NCI-H1105 treated with DMSO at 0.1 percent for 48 hours (cell line): ENCODE data around the gene UTP20.
A peak's percentile ranks its signal among the peaks of the same experiment; 100 is the strongest.

ENCODE experiments used
- DNase-seq: peaks from one replicate; lab custom pipeline; 2025; lab: John Stamatoyannopoulos, UW

Gene UTP20

DNA sequence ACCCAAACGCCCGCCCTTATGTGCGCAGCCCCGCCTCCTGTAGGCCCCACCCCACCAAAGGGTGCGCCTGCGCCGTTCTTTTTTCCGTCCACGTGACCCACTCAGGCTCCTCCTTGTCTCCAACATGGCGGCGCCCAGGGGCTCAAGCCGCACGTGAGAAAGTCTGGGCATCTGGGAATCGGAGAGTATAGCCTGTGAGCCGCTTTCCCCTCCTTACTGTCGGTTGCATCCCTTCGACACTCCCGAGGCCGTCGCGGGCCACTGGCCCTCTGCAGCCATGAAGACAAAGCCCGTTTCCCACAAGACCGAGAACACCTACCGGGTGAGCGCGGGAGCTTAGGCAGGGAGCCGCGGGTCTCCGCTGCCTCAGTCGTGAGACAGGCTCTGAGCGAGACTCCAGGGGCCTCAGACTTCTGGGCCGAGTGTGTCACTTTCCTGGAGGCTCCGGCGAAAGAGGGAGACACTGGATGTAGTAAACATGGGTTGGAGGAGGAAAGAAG, at the start of gene UTP20:
TSS of gene UTP20 (plus strand) at position 100 of the 500 bp plus-strand sequence. CDS start at position 278, 178 bp downstream.
- peak; percentile 90 for DNase-seq

DNA sequence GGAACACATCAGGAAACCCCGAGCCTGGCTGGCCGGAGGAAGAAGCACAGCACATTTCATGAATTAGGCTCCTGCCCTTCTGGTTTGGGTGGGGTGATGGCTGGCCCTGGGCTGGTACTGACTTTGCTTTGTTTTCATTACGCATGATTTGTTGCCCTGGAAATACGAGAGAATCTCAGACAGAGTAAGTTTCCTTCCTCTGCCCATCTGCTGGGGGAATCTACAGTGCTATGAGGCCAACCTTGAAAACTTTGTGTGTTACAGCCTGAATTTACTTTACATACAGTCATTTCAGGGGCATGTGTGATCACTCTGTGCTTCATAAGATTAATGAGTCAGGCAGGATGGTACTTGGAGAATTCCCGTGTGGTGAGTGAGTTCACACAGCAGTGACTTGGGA, 49.4 kb upstream of the UTP20 start:
- no peak for DNase-seq

DNA sequence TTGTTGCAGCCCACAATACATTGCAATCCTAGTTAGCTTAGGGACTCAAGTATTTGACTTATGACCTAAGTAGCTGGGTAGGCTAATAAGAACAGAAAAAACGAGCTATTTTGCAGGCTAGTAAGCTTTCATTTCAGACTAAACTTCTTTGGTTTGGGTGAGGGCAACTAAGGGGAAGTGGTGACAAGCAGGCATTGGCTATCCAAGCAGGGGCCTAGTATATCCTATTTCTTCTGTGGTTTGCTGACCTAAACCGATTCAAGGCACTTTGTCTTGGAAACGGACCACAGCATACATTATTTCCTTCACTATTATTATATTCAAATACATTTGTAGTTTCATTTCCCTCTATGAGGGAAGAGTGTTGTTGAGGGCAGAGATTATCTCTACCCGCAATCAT, 48.3 kb upstream of the UTP20 start:
- DNase-seq: no peak

GRCh38 chr12:101235686-101236085, 44.2 kb upstream of the UTP20 start:
- no peak for DNase-seq

GRCh38 chr12:101238306-101238705, 41.6 kb upstream of the UTP20 start:
- DNase-seq: no peak

DNA sequence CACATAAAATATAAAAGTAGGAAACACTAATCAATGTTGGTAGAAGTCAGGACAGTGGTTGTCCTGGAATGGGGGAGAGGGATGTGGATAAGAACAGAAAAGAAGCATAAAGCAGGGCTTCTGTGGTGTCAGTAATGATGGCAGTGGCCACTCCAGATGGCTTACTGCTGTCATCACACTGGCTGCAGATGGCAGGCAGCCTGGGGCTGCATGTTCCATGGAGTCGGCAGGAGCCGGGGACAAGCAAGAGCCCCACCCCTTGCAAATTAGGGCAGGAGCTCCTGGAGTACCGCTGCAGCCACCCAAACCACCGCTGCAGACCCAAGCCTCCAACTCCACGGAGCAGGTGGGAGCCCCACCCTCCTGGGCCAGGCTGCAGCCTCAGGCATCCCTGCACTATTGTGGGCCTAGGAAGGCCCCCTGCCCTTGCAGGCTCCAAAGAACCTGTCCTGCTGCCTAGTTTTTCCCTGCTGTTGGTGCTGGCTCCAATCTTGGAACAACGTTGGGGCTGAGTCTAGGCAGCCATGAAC, 41.0 kb upstream of the UTP20 start:
- DNase-seq: no peak

DNA sequence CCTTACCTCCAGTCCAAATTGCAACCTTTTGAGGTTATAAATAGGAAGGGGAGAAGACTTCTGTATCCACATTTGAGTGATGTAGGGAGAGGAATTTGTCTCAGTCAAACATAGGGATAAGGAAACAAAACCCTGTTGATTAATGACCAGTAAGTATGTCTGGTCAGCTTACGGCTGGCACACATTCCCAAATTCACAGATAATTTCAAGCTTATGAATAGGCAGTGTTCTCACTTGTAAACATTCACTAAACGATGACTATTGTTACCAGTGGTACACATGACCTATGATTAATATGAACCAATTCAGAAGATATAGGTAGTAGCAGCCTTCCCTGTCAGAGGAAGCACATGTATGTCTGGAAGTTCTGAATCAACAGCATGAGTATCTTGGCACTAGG, 36.8 kb upstream of the UTP20 start:
- DNase-seq: no peak

- DNase-seq: no peak
Measured at GRCh38 chr12:101243616-101244015, 36.3 kb upstream of the UTP20 start.

DNA sequence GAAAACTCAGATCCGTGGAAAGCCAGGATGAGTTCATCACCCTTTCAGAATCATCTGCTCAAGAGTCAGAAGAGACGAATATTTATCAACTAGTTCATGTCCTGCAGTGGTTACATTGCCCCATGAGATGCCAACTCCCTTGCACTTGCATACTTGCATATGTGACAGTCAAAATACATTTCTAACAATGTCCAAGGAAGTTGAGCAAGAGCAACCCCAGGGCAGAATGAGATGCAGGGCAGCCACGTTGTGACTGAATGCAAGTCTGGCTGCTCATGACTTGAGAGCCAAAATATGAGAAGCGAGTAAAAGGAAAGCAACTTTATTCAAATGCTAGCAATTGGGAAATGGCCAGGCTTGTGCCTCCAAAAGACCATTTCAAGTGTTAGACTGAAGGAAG, 23.6 kb upstream of the UTP20 start:
- no peak for DNase-seq

DNA sequence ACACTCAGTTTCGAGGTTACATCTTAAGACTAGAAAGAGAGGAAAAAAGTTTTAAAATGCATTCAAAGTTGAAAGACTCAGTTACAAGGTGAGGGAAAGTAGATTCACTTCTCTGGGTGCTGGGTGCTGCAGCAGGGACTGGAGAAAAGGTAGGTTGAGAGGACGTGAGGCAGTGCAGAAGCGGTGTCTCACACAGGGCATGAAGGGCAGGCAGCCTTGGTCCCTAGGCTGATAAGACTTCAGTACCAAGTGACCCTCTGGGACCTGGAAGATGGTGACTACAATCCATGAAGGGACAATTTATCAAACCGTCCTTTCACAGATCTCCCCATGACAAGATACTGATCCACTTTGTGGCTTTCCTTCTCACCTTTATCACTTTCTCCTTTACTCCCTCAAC, 22.5 kb upstream of the UTP20 start:
- DNase-seq: no peak

GRCh38 chr12:101267111-101267510, 12.8 kb upstream of the UTP20 start:
- DNase-seq: no peak

DNA sequence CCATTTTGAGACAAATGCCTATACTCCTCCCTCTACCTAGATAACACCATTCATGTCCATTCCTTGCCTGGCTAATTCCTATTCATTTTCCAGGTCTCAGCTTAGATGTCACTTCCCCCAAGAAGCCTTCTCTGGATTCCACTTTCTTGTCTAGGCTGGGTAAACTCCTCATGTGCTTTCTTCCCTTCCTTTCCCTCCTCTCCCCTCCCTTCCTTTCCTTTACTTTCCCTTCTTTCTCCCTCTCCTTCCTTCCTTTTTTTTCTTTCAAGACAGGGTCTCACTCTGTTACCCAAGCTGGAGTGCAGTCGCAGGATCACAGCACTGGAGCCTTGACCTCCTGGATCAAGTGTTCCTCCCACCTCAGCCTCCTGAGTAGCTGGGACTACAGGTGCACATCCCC, 3.5 kb upstream of the UTP20 start:
- DNase-seq: no peak

DNA sequence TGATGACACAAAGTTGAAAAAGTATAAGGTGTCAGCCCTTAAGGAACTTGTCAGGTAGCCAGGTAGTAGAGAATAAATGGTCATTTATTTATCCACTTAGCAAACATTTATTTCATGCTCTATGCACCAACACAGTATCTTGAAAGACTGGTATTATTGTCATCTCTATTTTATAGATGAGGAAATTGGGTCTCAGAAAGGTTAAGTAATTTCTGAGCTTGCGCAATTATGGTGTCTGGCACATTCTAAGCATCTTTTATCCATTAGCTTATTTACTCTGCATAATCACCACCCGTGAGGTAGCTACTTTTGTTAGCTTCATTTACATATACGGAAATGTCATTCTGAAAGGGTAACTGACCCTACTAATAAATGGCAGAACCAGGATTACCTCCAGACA, 2.5 kb upstream of the UTP20 start:
- DNase-seq: no peak

GRCh38 chr12:101287357-101287756, 7.5 kb downstream of the UTP20 start:
- no peak for DNase-seq

GRCh38 chr12:101297661-101298060, 17.8 kb downstream of the UTP20 start:
- no peak for DNase-seq

DNA sequence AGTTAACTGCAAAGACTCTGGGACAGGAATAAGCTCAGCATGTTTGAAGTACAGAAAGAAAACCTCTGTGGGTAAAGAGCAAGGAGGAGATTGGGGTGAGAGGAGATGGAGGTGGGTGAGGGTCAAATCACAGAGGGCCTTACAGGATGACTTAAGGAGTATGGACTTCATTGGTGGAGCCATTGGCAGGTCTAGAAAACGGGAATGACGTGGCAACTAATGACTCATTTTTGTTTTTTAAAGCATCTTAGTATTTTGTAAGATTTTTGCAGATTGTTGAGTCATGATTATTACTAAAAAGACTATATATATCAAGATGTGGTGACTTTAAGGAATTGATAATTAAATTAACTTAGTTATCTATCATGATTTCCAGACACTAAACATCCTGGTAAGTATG, 18.5 kb downstream of the UTP20 start:
- DNase-seq: no peak

DNA sequence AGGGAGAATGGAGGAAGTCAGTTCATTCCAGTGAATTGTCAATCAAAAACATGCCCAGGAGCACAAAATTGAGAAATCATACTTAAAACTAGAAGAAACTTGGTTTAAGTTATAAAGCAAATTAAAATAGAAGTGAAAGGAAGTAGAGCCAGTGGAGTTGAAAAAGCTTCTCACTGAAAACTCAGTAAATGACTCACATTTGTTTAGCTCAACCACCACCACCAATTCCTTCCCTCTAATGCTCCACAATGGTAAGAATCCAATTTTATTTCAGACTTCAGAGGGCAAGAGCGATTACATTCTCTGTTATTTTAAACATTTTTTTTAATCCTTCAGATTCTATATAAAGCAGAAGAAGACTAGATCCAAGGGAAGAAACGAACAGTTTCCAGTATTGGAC, 19.4 kb downstream of the UTP20 start:
- DNase-seq: no peak

GRCh38 chr12:101299931-101300330, 20.0 kb downstream of the UTP20 start:
- DNase-seq: no peak

DNA sequence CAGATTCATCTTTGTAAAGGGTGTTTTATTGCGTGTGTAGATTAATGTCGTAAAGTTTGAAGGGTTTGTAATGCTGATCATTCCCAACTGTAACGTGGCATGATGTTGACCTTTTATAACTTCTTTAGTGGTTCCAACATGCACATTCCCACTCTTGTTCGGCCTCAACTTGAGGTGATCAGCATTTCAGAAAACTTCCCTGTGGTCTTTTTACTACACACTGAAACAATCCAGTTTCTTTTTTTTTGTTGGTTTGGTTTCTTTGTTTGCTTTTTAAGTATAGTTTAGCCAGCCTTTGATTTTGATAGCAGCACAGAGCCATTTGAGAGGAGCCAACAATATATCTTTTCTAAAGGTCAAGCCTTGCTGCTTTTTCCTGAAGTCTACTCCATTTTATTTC, 22.8 kb downstream of the UTP20 start:
- no peak for DNase-seq

DNA sequence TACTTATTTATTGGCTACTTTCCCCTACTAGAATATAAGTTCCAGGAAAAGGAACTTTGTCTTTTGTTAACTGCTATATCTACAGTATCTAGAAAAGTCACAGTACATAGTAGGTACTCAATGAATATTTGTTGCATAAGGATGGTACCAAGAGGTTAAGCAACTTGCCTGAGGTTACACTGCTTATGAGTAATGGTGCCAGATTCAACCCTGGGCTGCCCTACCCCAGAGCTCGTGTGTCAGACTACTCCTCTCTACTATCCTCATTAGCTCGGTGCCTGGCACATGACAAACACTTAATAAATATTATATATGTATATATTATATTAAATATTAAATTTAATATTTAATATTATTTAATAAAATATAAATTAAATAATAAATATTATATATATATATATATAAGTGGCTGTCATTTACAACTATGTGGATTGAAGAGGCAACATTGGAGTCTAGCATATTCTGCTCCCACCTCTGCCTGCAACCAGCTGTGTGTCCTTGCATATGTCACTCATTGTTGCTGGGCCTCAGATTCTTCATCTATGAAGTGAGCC, 25.4 kb downstream of the UTP20 start:
- DNase-seq: no peak

DNA sequence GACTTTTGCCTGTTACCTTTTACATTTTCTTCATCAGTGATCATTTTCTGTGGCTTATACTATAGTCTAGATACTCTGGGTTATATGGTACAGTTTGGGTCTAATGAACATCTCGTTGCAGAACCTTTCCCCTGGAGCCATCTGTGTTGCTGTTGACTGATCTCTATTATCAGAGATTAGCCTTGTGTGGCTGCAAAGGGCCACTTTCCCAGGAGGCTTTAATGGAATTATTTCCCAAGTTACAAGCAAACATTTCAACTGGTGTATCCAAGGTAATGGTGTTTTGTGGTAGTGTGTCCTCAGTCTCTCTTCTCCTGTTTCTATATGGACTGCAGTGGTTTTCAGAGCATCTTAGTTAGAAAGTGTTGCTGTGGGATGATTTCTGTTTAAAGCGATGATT, 25.9 kb downstream of the UTP20 start:
- DNase-seq: no peak

- DNase-seq: no peak
Measured at GRCh38 chr12:101322480-101322879, 42.6 kb downstream of the UTP20 start.

GRCh38 chr12:101323255-101323654, 43.4 kb downstream of the UTP20 start:
- DNase-seq: no peak

DNA sequence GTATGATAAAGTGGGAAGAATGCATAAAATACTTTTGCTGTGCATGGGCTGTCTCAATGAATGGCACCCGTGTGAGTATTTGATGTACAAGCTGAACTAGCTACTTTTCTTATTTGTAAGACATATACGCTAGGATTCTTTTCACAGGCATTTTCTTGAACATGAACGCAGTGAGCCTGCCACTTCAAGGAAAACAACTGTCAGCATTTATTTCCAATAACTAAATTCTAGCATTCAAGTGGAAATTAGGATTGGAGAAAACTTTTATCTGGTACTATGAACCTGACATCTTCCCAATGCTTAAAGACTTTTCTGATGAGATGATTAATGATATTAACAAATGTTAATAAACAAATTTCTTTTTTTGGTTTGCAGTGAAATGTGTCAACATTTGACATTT, 45.7 kb downstream of the UTP20 start:
- no peak for DNase-seq
